K562 (cell line): ENCODE measurements around the gene RFPL1. TPM values are rescaled to one million over a fixed set of nuclear protein-coding genes. Genes with fewer than 3 reads are reported as not detected.
A peak's percentile ranks its signal among the peaks of the same experiment; 100 is the strongest.

Experiments
- ADNP ChIP-seq: fragments of 200-800 bp; sonication (Bioruptor generic); IDR thresholded peaks from 2 replicates; pipeline ENCODE4 v1.6.1; 2016; ENCODE audit warnings: missing genetic modification characterization, missing compliant biosample characterization
- ARID1B ChIP-seq: fragments of 450-650 bp; IDR thresholded peaks from 2 replicates; pipeline ENCODE4 v1.6.1; 2016; ENCODE audit warnings: antibody characterized with exemption, mild to moderate bottlenecking, inconsistent platforms
- DMBX1 ChIP-seq: fragments of 250-450 bp; sonication (Bioruptor Pico); IDR thresholded peaks from 2 replicates; pipeline ENCODE4 v1.8.0; 2022; ENCODE audit warnings: inconsistent platforms, mild to moderate bottlenecking, moderate library complexity, borderline replicate concordance
- EP400 ChIP-seq: fragments of 450-650 bp; IDR thresholded peaks from 2 replicates; pipeline ENCODE4 v1.6.1; 2017; ENCODE audit warnings: antibody characterized with exemption, mild to moderate bottlenecking, moderate library complexity
- ESRRA ChIP-seq: fragments of 450-650 bp; IDR thresholded peaks from 2 replicates; pipeline ENCODE4 v1.6.1; 2014; ENCODE audit warnings: low read depth, mild to moderate bottlenecking, moderate library complexity, borderline replicate concordance
- FOSL1 ChIP-seq: fragments of 200-800 bp; sonication (Bioruptor generic); conservative IDR thresholded peaks from 2 replicates; pipeline ENCODE4 v1.6.1; 2016; ENCODE audit warnings: missing genetic modification characterization, missing compliant biosample characterization
- FOXK1 ChIP-seq: sonication (generic); formaldehyde crosslinking; IDR thresholded peaks from 2 replicates; pipeline ENCODE4 v1.8.0; 2022; ENCODE audit warnings: missing genetic modification reagents, mild to moderate bottlenecking, borderline replicate concordance
- IRF2 ChIP-seq: sonication (generic); formaldehyde crosslinking; IDR thresholded peaks from 2 replicates; pipeline ENCODE4 v1.8.1; 2022; ENCODE audit warnings: mild to moderate bottlenecking, missing genetic modification reagents
- JUNB ChIP-seq: fragments of 450-650 bp; formaldehyde crosslinking; conservative IDR thresholded peaks from 2 replicates; pipeline ENCODE4 v1.4.0; 2020; ENCODE audit warnings: mild to moderate bottlenecking
- NONO ChIP-seq, 2 experiments: fragments of 200-400 bp in 1 of 2; fragments of 450-650 bp in 1 of 2; formaldehyde crosslinking in 1 of 2; IDR thresholded peaks; 2 replicates each; pipeline ENCODE4 v1.6.1; 2017; ENCODE audit warnings: low read depth in 2 of 2, mild to moderate bottlenecking in 2 of 2, moderate library complexity in 2 of 2, low read length in 1 of 2
- PHF8 ChIP-seq: fragments of 200-600 bp; sonication (generic); IDR thresholded peaks from 2 replicates; pipeline ENCODE4 v1.6.1; 2012; ENCODE audit warnings: mixed run types, mild to moderate bottlenecking, inconsistent platforms, low read length, moderate library complexity, borderline replicate concordance
- PYGO2 ChIP-seq: fragments of 450-650 bp; IDR thresholded peaks from 2 replicates; pipeline ENCODE4 v1.6.1; 2016; ENCODE audit warnings: mild to moderate bottlenecking, missing genetic modification characterization, moderate library complexity, missing compliant biosample characterization
- YY1 ChIP-seq, 3 experiments: IDR thresholded peaks; 2 replicates each; pipeline ENCODE4 v1.6.1; 2011; ENCODE audit warnings: low read length in 2 of 3, mild to moderate bottlenecking in 2 of 3, moderate library complexity in 2 of 3, borderline replicate concordance in 1 of 3, control low read depth in 1 of 3, low read depth in 1 of 3; ENCODE audit not compliant: insufficient read depth in 3 of 3, insufficient replicate concordance in 2 of 3, control insufficient read depth in 1 of 3, insufficient read length in 1 of 3; ENCODE audit errors: extremely low read depth in 1 of 3
- polyA plus RNA-seq, 8 experiments: library from polyadenylated mRNA; depleted of rRNA in 4 of 8; stranded (reverse) in 5 of 8; unstranded in 3 of 8; fragments of >200 nt; fragmentation: Nextera tagmentation in 2 of 8; fragmentation: Illumina TruSeq in 1 of 8; extraction: Ambion mirVana in 2 of 8; extraction: Trizol in 1 of 8; gene quantifications; 2 replicates each; pipeline versions ENCODE4 v1.2.1 to v1.2.3, GENCODE V29; 2011 to 2014; ENCODE audit warnings: inconsistent platforms in 1 of 8, missing spikeins in 1 of 8
- total RNA-seq, 7 experiments: library from RNA; depleted of rRNA in 6 of 7; stranded (reverse); fragments of >200 nt in 6 of 7; fragmentation: Illumina TruSeq in 2 of 7; extraction: Trizol in 2 of 7; gene quantifications; 2 replicates each; pipeline versions ENCODE4 v1.2.1 to v1.2.3, GENCODE V29; 2011 to 2021; ENCODE audit warnings: low replicate concordance in 1 of 7
- TF ChIP-seq, protein P1 (sequence below): fragments of 250-450 bp; sonication (Bioruptor Pico); IDR thresholded peaks from 2 replicates; pipeline ENCODE4 v1.5.0; 2020; ENCODE audit warnings: mild to moderate bottlenecking, borderline replicate concordance
- TF ChIP-seq, protein P2 (sequence below): fragments of 450-650 bp; IDR thresholded peaks from 2 replicates; pipeline ENCODE4 v1.6.1; 2016; ENCODE audit warnings: borderline replicate concordance
- TF ChIP-seq, protein P3 (sequence below): fragments of 250-450 bp; sonication (Bioruptor Pico); IDR thresholded peaks from 2 replicates; pipeline ENCODE4 v1.5.0; 2021
- TF ChIP-seq, protein P4 (sequence below): sonication (generic); formaldehyde crosslinking; IDR thresholded peaks from 2 replicates; pipeline ENCODE4 v1.8.1; 2022; ENCODE audit warnings: missing genetic modification reagents
- TF ChIP-seq, protein P5 (sequence below): IDR thresholded peaks from 3 replicates; pipeline ENCODE4 v1.6.1; 2011; ENCODE audit warnings: borderline replicate concordance, mild to moderate bottlenecking; ENCODE audit not compliant: insufficient read length, insufficient read depth

The RFPL1 gene
- total and polyA plus RNA-seq, 9 of the 15 experiments (the other 6 are each of a cell fraction or from before 2014, with no cell fraction given), result not detected

DNA sequence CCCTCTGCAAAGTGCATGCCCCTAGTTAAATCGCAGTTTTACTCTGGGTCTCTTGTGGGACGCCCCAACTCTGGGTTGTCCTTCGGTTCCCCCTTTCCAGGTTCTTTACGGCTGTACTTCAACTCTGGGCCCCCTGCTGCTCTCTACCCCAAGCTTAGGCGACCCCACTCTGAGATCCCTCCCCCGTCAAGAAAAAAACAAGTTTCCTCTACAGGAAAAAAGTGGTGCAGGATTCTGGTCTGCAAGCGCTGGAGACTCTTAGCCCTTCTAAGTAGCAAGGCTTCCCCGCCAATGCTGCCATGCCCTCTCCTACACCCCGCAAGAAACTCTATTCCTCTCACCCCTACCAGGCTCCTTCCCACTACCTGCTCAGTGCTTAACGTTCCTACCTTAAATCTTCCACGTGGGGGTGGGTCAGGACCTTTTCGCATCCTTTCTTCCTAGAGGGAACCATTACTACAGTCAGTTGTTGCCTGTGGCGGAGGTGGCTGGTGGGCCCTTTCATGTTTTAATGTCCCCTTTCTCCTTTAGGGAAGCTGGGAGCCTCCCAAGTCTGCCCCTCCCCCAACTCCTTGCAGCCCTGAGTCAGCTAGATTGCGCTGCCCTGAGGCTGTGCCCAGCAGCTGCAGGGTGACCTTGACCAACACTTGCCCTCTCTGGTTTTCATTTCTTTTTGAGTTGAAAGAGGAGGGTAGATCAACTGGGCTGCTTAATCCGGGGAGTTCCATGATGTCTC is 43.0 kb downstream of the RFPL1 start (continued):
- TF ChIP-seq, protein P1, sequence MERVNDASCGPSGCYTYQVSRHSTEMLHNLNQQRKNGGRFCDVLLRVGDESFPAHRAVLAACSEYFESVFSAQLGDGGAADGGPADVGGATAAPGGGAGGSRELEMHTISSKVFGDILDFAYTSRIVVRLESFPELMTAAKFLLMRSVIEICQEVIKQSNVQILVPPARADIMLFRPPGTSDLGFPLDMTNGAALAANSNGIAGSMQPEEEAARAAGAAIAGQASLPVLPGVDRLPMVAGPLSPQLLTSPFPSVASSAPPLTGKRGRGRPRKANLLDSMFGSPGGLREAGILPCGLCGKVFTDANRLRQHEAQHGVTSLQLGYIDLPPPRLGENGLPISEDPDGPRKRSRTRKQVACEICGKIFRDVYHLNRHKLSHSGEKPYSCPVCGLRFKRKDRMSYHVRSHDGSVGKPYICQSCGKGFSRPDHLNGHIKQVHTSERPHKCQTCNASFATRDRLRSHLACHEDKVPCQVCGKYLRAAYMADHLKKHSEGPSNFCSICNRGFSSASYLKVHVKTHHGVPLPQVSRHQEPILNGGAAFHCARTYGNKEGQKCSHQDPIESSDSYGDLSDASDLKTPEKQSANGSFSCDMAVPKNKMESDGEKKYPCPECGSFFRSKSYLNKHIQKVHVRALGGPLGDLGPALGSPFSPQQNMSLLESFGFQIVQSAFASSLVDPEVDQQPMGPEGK (CRISPR knock-in tag), result no peak
- no peak for TF ChIP-seq YY1 (IDR thresholded peaks at IDR 0.05; ENCODE audit: borderline replicate concordance in 1 of 3, control insufficient read depth in 1 of 3, extremely low read depth in 1 of 3, insufficient read depth in 3 of 3, insufficient read length in 1 of 3, insufficient replicate concordance in 2 of 3, low read depth in 1 of 3, low read length in 2 of 3)
- no peak for TF ChIP-seq PYGO2
- TF ChIP-seq, protein P2, sequence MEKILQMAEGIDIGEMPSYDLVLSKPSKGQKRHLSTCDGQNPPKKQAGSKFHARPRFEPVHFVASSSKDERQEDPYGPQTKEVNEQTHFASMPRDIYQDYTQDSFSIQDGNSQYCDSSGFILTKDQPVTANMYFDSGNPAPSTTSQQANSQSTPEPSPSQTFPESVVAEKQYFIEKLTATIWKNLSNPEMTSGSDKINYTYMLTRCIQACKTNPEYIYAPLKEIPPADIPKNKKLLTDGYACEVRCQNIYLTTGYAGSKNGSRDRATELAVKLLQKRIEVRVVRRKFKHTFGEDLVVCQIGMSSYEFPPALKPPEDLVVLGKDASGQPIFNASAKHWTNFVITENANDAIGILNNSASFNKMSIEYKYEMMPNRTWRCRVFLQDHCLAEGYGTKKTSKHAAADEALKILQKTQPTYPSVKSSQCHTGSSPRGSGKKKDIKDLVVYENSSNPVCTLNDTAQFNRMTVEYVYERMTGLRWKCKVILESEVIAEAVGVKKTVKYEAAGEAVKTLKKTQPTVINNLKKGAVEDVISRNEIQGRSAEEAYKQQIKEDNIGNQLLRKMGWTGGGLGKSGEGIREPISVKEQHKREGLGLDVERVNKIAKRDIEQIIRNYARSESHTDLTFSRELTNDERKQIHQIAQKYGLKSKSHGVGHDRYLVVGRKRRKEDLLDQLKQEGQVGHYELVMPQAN, result no peak
- TF ChIP-seq IRF2 (CRISPR knock-in tag), result no peak
- TF ChIP-seq EP400, result peak; percentile 43; the same call in 1 of the 2 replicates
- TF ChIP-seq, protein P3, sequence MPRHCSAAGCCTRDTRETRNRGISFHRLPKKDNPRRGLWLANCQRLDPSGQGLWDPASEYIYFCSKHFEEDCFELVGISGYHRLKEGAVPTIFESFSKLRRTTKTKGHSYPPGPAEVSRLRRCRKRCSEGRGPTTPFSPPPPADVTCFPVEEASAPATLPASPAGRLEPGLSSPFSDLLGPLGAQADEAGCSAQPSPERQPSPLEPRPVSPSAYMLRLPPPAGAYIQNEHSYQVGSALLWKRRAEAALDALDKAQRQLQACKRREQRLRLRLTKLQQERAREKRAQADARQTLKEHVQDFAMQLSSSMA (CRISPR knock-in tag), result no peak
- TF ChIP-seq, protein P4, sequence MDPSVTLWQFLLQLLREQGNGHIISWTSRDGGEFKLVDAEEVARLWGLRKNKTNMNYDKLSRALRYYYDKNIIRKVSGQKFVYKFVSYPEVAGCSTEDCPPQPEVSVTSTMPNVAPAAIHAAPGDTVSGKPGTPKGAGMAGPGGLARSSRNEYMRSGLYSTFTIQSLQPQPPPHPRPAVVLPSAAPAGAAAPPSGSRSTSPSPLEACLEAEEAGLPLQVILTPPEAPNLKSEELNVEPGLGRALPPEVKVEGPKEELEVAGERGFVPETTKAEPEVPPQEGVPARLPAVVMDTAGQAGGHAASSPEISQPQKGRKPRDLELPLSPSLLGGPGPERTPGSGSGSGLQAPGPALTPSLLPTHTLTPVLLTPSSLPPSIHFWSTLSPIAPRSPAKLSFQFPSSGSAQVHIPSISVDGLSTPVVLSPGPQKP, result no peak
- peak; percentile 9; the same call in 1 of the 2 replicates for TF ChIP-seq PHF8
- TF ChIP-seq DMBX1 (CRISPR knock-in tag), result no peak
- no peak for TF ChIP-seq FOXK1
- TF ChIP-seq NONO (IDR thresholded peaks at IDR 0.05; ENCODE audit: low read depth in 2 of 2, low read length in 1 of 2), result no peak
- TF ChIP-seq JUNB, result no peak
- peak; percentile 90 for TF ChIP-seq ESRRA
- TF ChIP-seq ARID1B, result 0 out of 2 replicates have a peak, but pooled peaks have one; percentile 24
- TF ChIP-seq, protein P5, sequence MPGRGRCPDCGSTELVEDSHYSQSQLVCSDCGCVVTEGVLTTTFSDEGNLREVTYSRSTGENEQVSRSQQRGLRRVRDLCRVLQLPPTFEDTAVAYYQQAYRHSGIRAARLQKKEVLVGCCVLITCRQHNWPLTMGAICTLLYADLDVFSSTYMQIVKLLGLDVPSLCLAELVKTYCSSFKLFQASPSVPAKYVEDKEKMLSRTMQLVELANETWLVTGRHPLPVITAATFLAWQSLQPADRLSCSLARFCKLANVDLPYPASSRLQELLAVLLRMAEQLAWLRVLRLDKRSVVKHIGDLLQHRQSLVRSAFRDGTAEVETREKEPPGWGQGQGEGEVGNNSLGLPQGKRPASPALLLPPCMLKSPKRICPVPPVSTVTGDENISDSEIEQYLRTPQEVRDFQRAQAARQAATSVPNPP, result no peak
- no peak for TF ChIP-seq FOSL1 (tag)
- TF ChIP-seq ADNP (tag), result no peak
